ENCODE data around the gene SSMEM1.

Gene SSMEM1

GRCh38 chr7:130162196-130162595 lies 45.5 kb upstream of the SSMEM1 start:
- H2AFZ ChIP-seq (ENCODE audit: low read length): no peak overlapping the region
- peaks cover 5% of the 10 kb centered on the region for H4K20me1 ChIP-seq (ENCODE audit: insufficient read depth, low read length, poor library complexity, severe bottlenecking)
- no peak for TF ChIP-seq CTCF (conservative IDR thresholded peaks at IDR 0.05; ENCODE audit: low read length)
- no peak for TF ChIP-seq EZH2phosphoT487 (IDR thresholded peaks at IDR 0.05; ENCODE audit: borderline replicate concordance)
- no peaks in the 10 kb centered on the region for H3K4me1 ChIP-seq (ENCODE audit: insufficient read depth, low read length, poor library complexity, severe bottlenecking)
- H3K4me2 ChIP-seq (ENCODE audit: low read depth, low read length, poor library complexity, severe bottlenecking): no peak overlapping the region
- H3K27me3 ChIP-seq (ENCODE audit: insufficient read depth, low read length, poor library complexity, severe bottlenecking): no peaks in the 10 kb centered on the region
- no peaks in the 10 kb centered on the region for H3K79me2 ChIP-seq (ENCODE audit: insufficient read depth, low read length)
- peaks cover 59% of the 10 kb centered on the region for H3K36me3 ChIP-seq (ENCODE audit: insufficient read depth, low read length)
- no peak overlapping the region for H3K4me3 ChIP-seq (ENCODE audit: low read length, poor library complexity, severe bottlenecking)
- H3F3A ChIP-seq (ENCODE audit: low read depth): no peaks in the 10 kb centered on the region
- no peaks in the 10 kb centered on the region for H3K9me3 ChIP-seq (ENCODE audit: insufficient read depth, low read depth, low read length)
- H3K9ac ChIP-seq (ENCODE audit: low read depth, low read length, poor library complexity, severe bottlenecking): no peak overlapping the region
- H3K9me2 ChIP-seq (replicated peaks; ENCODE audit: low read depth, low read length): no peaks in the 10 kb centered on the region

DNA sequence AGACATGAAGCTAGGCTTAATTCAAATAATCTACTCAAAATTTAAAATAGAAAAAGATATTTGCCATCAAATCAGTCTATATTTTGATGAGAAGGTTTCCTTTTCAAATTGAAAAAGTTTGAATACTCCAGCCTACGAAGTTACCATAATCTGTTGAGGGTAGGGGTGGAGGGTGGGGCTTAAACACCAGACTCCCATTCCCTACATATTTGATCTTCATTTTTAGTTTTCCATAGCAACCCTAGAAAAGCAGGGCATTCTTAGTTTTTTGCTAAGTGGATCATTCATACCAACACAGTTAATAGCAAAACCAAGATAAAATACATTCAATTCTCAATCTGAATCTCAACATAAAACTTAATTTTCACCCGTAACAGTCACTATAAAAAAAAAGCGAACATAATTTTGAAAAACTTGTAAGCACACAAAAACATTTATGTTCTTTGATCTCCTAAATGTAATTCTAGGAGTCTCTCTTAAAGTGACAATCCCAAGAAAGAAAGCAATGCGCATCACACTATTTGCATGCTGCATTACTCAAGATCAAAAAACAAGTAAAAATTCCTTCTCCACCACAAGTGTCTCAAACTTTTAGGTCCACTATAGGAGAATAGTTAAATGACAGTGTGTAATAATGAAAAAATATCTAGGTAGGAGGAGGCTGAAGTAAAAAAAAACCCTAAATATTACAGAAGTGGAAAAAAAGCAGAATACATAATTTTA lies 33.3 kb upstream of the SSMEM1 start:
- Histone ChIP-seq H3K4me3 (ENCODE audit: low read length, poor library complexity, severe bottlenecking) (no peak overlapping the region), H4K20me1 (ENCODE audit: insufficient read depth, low read length, poor library complexity, severe bottlenecking) (no peaks in the 10 kb centered on the region), H3K27me3 (ENCODE audit: insufficient read depth, low read length, poor library complexity, severe bottlenecking) (no peaks in the 10 kb centered on the region), H2AFZ (ENCODE audit: low read length) (no peak overlapping the region), H3K9me3 (ENCODE audit: insufficient read depth, low read depth, low read length) (no peaks in the 10 kb centered on the region), H3K9ac (ENCODE audit: low read depth, low read length, poor library complexity, severe bottlenecking) (no peak overlapping the region), H3K9me2 (replicated peaks; ENCODE audit: low read depth, low read length) (no peaks in the 10 kb centered on the region), H3K79me2 (ENCODE audit: insufficient read depth, low read length) (no peaks in the 10 kb centered on the region), H3F3A (ENCODE audit: low read depth) (no peaks in the 10 kb centered on the region), H3K4me2 (ENCODE audit: low read depth, low read length, poor library complexity, severe bottlenecking) (no peak overlapping the region), H3K36me3 (ENCODE audit: insufficient read depth, low read length) (peaks cover 75% of the 10 kb centered on the region; the same call in 1 of the 2 replicates), H3K4me1 (ENCODE audit: insufficient read depth, low read length, poor library complexity, severe bottlenecking) (no peaks in the 10 kb centered on the region)
- TF ChIP-seq CTCF (conservative IDR thresholded peaks at IDR 0.05; ENCODE audit: low read length): no peak
- TF ChIP-seq EZH2phosphoT487 (IDR thresholded peaks at IDR 0.05; ENCODE audit: borderline replicate concordance): no peak

DNA sequence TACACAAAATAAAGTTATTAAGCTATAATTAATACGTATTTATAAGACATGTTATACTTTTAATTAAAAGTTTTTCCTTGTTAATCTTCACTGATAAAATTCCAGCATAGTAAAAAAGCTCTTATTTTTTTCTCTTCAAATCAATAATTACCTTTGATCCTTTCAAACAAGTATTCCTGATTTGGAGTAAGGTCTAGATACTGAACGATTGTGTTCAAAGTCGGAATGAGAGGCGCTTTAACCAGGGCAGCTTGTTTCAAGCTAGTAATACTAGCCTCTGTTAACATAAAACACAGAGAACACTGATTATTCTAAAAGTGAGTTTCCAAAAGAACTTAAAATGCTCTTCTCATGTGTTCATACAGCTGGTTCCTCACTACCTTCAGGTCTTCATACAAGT lies 29.4 kb upstream of the SSMEM1 start:
- Histone ChIP-seq H3K9ac (ENCODE audit: low read depth, low read length, poor library complexity, severe bottlenecking) (no peak overlapping the region), H3K9me2 (replicated peaks; ENCODE audit: low read depth, low read length) (no peaks in the 10 kb centered on the region), H3K9me3 (ENCODE audit: insufficient read depth, low read depth, low read length) (no peaks in the 10 kb centered on the region), H3K4me3 (ENCODE audit: low read length, poor library complexity, severe bottlenecking) (no peak overlapping the region), H4K20me1 (ENCODE audit: insufficient read depth, low read length, poor library complexity, severe bottlenecking) (no peaks in the 10 kb centered on the region), H3K4me1 (ENCODE audit: insufficient read depth, low read length, poor library complexity, severe bottlenecking) (no peaks in the 10 kb centered on the region), H3K4me2 (ENCODE audit: low read depth, low read length, poor library complexity, severe bottlenecking) (no peak overlapping the region), H3K36me3 (ENCODE audit: insufficient read depth, low read length) (peaks cover 76% of the 10 kb centered on the region), H2AFZ (ENCODE audit: low read length) (no peak overlapping the region), H3F3A (ENCODE audit: low read depth) (no peaks in the 10 kb centered on the region), H3K79me2 (ENCODE audit: insufficient read depth, low read length) (no peaks in the 10 kb centered on the region), H3K27me3 (ENCODE audit: insufficient read depth, low read length, poor library complexity, severe bottlenecking) (no peaks in the 10 kb centered on the region)
- no peak for TF ChIP-seq CTCF (conservative IDR thresholded peaks at IDR 0.05; ENCODE audit: low read length)
- no peak for TF ChIP-seq EZH2phosphoT487 (IDR thresholded peaks at IDR 0.05; ENCODE audit: borderline replicate concordance)
